ENCODE data around the gene DENND5A. TPM values are rescaled to one million over a fixed set of nuclear protein-coding genes. Genes with fewer than 3 reads are reported as not detected.

The DENND5A gene
- total and polyA plus RNA-seq, 2 of the 8 experiments (the other 6 are each of a cell fraction or from before 2014, with no cell fraction given), result 65.7 to 139 TPM

DNA sequence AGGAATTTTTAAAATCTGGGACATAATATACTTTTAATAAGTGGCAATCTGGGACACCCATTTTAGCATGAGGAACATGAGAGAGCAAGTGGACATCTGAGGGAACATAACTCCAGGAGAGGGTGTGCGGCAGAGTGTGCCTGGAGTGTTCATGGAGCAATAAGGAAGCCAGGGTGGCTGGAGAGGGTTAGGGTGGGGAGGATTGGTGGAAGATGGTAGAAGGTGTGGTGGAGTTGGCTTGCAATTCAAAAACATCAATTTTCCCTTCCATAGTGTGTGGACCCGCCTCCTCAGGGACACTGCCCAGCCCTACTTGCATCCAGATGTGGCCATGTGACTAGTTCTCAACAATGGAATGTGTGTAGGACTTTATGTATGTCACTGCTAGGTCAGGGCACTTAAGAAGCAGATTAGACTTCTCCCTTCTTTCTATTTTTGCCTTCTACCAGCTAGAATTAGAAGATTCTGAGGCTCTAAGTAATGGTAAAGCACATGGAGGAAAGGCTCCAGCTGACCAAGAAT is 4.4 kb upstream of the DENND5A start:
- H3K9me3 ChIP-seq (ENCODE audit: insufficient read depth in 2 of 2, low read depth in 1 of 2, low read length in 1 of 2), result no peaks in the 10 kb centered on the region
- TF ChIP-seq TAF7 (optimal IDR thresholded peaks at IDR 0.05; ENCODE audit: borderline replicate concordance, low read depth, low read length), result no peak
- TF ChIP-seq YY1 (IDR thresholded peaks at IDR 0.05; ENCODE audit: low read depth, low read length), result no peak
- TF ChIP-seq POU5F1 (IDR thresholded peaks at IDR 0.05; ENCODE audit: low read depth, low read length), result no peak
- no peak for TF ChIP-seq SIN3A (conservative IDR thresholded peaks at IDR 0.05 in 1 of 2, IDR thresholded peaks at IDR 0.05 in 1 of 2; ENCODE audit: low read depth in 1 of 2, low read length in 2 of 2)
- no peak for TF ChIP-seq SAP30 (IDR thresholded peaks at IDR 0.05; ENCODE audit: insufficient read depth, insufficient replicate concordance, low read length)

More for the DNA sequence above, 4.4 kb upstream of the DENND5A start:
- FAIRE-seq, result no peak
- H4K20me1 ChIP-seq (replicated peaks in 1 of 2; ENCODE audit: control insufficient read depth in 1 of 2, insufficient read depth in 2 of 2, low read length in 2 of 2), result no peaks in the 10 kb centered on the region
- H2AFZ ChIP-seq (ENCODE audit: low read length), result no peak overlapping the region
- H2BK20ac ChIP-seq (ENCODE audit: low read length), result no peak overlapping the region
- ChIA-PET CTCF (ENCODE audit: partially characterized antibody) (interaction anchor here (0.7 to 1.5 kb wide), 5 partner anchors 9 to 283 kb away, joined by 3 to 5 read pairs (median 4); no protein-coding TSS in a partner anchor), POLR2A (ENCODE audit: partially characterized antibody) (interaction anchor here (0.9 kb wide), 1 partner anchor 14 kb away, joined by 3 read pairs; no protein-coding TSS in a partner anchor)
- H3K4me1 ChIP-seq (replicated peaks in 1 of 4; ENCODE audit: control insufficient read depth in 3 of 4, insufficient read depth in 4 of 4, low read length in 3 of 4), result peaks cover 0 to 4% (median 3%) of the 10 kb centered on the region in 4 experiments; a peak in 3 of 7 replicates
- no peak overlapping the region for H2BK12ac ChIP-seq (ENCODE audit: low read depth, low read length)
- no peak for DNase-seq (ENCODE audit: low read depth in 1 of 2, low spot score in 2 of 2)
- no peaks in the 10 kb centered on the region for H3K27me3 ChIP-seq (replicated peaks in 1 of 4; ENCODE audit: control insufficient read depth in 3 of 4, extremely low read depth in 1 of 4, insufficient read depth in 3 of 4, low read length in 3 of 4)
- H4K91ac ChIP-seq (replicated peaks; ENCODE audit: insufficient read length, low read length), result no peak overlapping the region
- no peak overlapping the region for H4K5ac ChIP-seq (ENCODE audit: insufficient read length, low read depth, low read length)
- no peak overlapping the region for H2BK5ac ChIP-seq (ENCODE audit: low read depth, low read length)
- no peak overlapping the region for H3K18ac ChIP-seq (ENCODE audit: extremely low read depth, low read length)
- no peak overlapping the region for H2BK120ac ChIP-seq (replicated peaks; ENCODE audit: low read depth, low read length)
- 100% methylated on average over 2 of the region's 2 CpGs; no CpG with 5 or more reads in 1 of the 2 experiments for WGBS, 2 experiments (ENCODE audit: extremely low coverage in 1 of 2, insufficient coverage in 1 of 2, insufficient read length in 1 of 2, insufficient replicate concordance in 2 of 2, low coverage in 1 of 2, low lambda C conversion rate in 2 of 2, missing lambda C conversion rate in 1 of 2)
- no peak overlapping the region; the same call in 1 of the 2 replicates for H4K8ac ChIP-seq (ENCODE audit: extremely low read depth, insufficient read depth, low read length)
- no peak overlapping the region for H3K56ac ChIP-seq (replicated peaks; ENCODE audit: insufficient read length, low read depth, low read length)
- H3K9ac ChIP-seq (replicated peaks in 1 of 4; ENCODE audit: extremely low read depth in 1 of 4, low read depth in 3 of 4, low read length in 3 of 4), result no peak overlapping the region
- H3K4me2 ChIP-seq (ENCODE audit: insufficient read depth in 1 of 2, low read depth in 2 of 2, low read length in 2 of 2), result no peak overlapping the region
- no peak overlapping the region for H3K23ac ChIP-seq (ENCODE audit: insufficient read length)
- H3K36me3 ChIP-seq (ENCODE audit: control insufficient read depth in 2 of 4, insufficient read depth in 4 of 4, low read length in 3 of 4), result no peaks in the 10 kb centered on the region
- H3K79me1 ChIP-seq (ENCODE audit: low read depth, low read length), result no peaks in the 10 kb centered on the region; the same call in 1 of the 2 replicates
- H2BK15ac ChIP-seq (ENCODE audit: low read length), result no peak overlapping the region
- no peak overlapping the region for H3K4me3 ChIP-seq (ENCODE audit: extremely low read depth in 1 of 4, insufficient read depth in 2 of 4, low read depth in 3 of 4, low read length in 4 of 4)
- no peak overlapping the region for H3K27ac ChIP-seq (ENCODE audit: low read depth, low read length)
- H3K4ac ChIP-seq (replicated peaks; ENCODE audit: insufficient read length, low read depth, low read length), result no peak overlapping the region
- no peak overlapping the region; the same call in 1 of the 2 replicates for H2AK5ac ChIP-seq (ENCODE audit: low read depth, low read length)
- peaks cover under 1% of the 10 kb centered on the region in 2 experiments; a peak in 2 of 4 replicates for H3K79me2 ChIP-seq (ENCODE audit: control insufficient read depth in 1 of 2, insufficient read depth in 2 of 2, low read length in 2 of 2)
- H3K23me2 ChIP-seq (ENCODE audit: low read depth, low read length), result peaks cover 8% of the 10 kb centered on the region
- no peak overlapping the region for H3K14ac ChIP-seq (ENCODE audit: insufficient read length)

Data from H1 (cell line).